GDM1 (cell line): ENCODE results near the gene RASD2.

Experiments
- DNase-seq: peaks from one replicate; lab custom pipeline; 2025; lab: John Stamatoyannopoulos, UW

RASD2 gene

GRCh38 chr22:35542157-35542938 is 1.7 kb downstream of the RASD2 start:
- no peak for DNase-seq

GRCh38 chr22:35542939-35543516 is 2.4 kb downstream of the RASD2 start:
- no peak for DNase-seq

GRCh38 chr22:35543702-35544101 is 3.1 kb downstream of the RASD2 start:
- no peak for DNase-seq

GRCh38 chr22:35544189-35544588 is 3.6 kb downstream of the RASD2 start:
- no peak for DNase-seq

- no peak for DNase-seq
Measured at GRCh38 chr22:35544827-35545226, 4.2 kb downstream of the RASD2 start.

GRCh38 chr22:35546886-35547285 is 6.3 kb downstream of the RASD2 start:
- DNase-seq: no peak

- DNase-seq: no peak
Measured at GRCh38 chr22:35547987-35548721, 7.5 kb downstream of the RASD2 start.

- DNase-seq: no peak
Measured at GRCh38 chr22:35548722-35549112, 8.1 kb downstream of the RASD2 start.

GRCh38 chr22:35549328-35549727 is 8.7 kb downstream of the RASD2 start:
- no peak for DNase-seq

- DNase-seq: no peak
Measured at GRCh38 chr22:35551549-35552177, 11.0 kb downstream of the RASD2 start.

- no peak for DNase-seq
Measured at GRCh38 chr22:35552196-35552842, 11.7 kb downstream of the RASD2 start.

GRCh38 chr22:35552846-35553245 is 12.2 kb downstream of the RASD2 start:
- no peak for DNase-seq

- no peak for DNase-seq
Measured at GRCh38 chr22:35553341-35553740, 12.7 kb downstream of the RASD2 start.

- no peak for DNase-seq
Measured at GRCh38 chr22:35554297-35554845, 13.7 kb downstream of the RASD2 start.

GRCh38 chr22:35555483-35555890 is 14.9 kb downstream of the RASD2 start:
- DNase-seq: no peak

- no peak for DNase-seq
Measured at GRCh38 chr22:35555946-35556547, 15.4 kb downstream of the RASD2 start.

GRCh38 chr22:35556666-35557065 is 16.0 kb downstream of the RASD2 start:
- DNase-seq: no peak

- no peak for DNase-seq
Measured at GRCh38 chr22:35558031-35558430, 17.4 kb downstream of the RASD2 start.

GRCh38 chr22:35558719-35559118 is 18.1 kb downstream of the RASD2 start:
- no peak for DNase-seq

- DNase-seq: no peak
Measured at GRCh38 chr22:35559354-35560005, 18.8 kb downstream of the RASD2 start.

GRCh38 chr22:35560366-35560765 is 19.7 kb downstream of the RASD2 start:
- no peak for DNase-seq
